Right ventricle myocardium superior (tissue), 1 donor: ENCODE results near the gene TMEM232. TPM values are rescaled to one million over a fixed set of nuclear protein-coding genes. Genes with fewer than 3 reads are reported as not detected.
"Not testable (repeated sequence)": the region's sequence is repeated elsewhere in the genome, so short reads cannot be mapped to it uniquely, and the experiment has no call there.

Experiments used
- ATAC-seq: fragments of 200-7000 bp; cut with Tn5 transposase; one replicate; pipeline ENCODE4 v1.9.1; 2020; ENCODE audit warnings: mild to moderate bottlenecking; ENCODE audit not compliant: poor library complexity
- DNase-seq: peaks from one replicate; pipeline ENCODE4 v3.0.0-alpha.2; 2020
- intact Hi-C: fragments of 100-400 bp; cut with DNase I; formaldehyde crosslinking; loops from one replicate; pipeline ENCODE4 v1.11.2; 2022
- long read RNA-seq: library from polyadenylated mRNA; unstranded; transcript quantifications from one replicate; pipeline ENCODE4 v2.0.0, GENCODE V29; 2021
- total RNA-seq: library from RNA; stranded (reverse); fragmentation: NEBNext Ultra II Directional; extraction: Animal tissue kit (Norgen Biotek cat#: 25700); gene quantifications from one replicate; pipeline ENCODE4 v1.2.1, GENCODE V29; 2021
- donor health status: DM: no; HTN: yes; CAD: no; lungs with severe emphysema.

The TMEM232 gene
- total RNA-seq = 3.2 TPM
- long read RNA-seq = 0 reads

DNA sequence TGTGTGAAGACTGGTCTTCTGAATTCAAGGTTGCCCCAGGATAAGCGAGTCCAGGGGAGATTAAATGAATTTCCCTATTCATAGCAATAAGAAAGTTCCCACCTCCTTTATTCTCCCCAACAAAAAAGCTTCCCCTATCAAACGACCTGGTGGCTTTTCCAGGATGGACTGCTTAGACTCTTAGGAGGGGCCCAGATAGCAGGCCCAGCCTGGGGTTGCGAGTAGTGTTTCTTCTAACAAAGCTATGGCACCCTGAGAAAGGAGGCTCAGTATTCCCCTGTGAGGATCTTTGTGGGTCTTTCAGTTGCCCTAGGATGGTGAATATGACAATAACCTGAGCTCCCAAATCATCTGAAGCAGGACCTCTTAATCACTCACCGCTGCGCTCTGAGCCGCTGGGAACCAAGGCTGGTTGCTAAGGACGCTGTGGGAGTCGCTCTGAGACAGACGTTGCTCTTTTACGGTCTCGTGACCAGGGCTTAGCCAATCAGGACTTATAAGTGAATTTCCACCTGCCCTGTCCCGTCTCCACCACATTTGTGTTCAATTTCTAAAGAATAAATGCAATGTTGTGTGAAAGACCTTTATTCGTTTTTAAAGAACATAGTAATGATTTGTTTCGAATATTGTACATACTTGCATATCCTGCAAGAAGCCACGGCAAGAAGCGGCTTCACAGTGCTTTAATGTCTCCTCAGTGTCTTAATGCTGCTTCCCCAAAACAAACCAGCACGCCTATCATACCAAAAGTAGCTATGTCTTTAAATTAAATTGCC, at the start of gene TMEM232:
Gene TMEM232, minus strand, starts transcription at position 423 of the 776 bp plus-strand sequence. CDS start 59,319 bp downstream, outside the sequence.
- ATAC-seq (peak; percentile 99), DNase-seq (peak; percentile 77)
- intact Hi-C loops = no loop called here

DNA sequence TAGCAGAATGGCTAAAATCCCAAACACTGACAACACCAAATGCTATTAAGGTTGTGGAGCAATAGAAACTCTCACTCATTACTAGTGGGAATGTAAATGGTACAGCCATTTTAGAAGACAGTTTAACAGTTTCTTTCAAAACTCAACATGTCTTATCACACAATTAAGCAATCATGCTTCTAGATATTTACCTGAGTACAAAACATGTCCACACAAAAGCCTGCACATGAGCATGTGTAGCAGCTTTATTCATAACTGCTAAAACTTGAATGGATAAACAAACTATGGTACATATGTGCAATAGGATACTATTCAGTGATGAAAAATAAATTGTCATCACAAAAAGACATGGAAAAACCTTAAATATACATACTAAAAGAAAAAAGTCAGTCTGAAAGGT, 43.8 kb upstream of the TMEM232 start:
- ATAC-seq = no peak
- DNase-seq = no peak
- intact Hi-C loops = no loop called here

DNA sequence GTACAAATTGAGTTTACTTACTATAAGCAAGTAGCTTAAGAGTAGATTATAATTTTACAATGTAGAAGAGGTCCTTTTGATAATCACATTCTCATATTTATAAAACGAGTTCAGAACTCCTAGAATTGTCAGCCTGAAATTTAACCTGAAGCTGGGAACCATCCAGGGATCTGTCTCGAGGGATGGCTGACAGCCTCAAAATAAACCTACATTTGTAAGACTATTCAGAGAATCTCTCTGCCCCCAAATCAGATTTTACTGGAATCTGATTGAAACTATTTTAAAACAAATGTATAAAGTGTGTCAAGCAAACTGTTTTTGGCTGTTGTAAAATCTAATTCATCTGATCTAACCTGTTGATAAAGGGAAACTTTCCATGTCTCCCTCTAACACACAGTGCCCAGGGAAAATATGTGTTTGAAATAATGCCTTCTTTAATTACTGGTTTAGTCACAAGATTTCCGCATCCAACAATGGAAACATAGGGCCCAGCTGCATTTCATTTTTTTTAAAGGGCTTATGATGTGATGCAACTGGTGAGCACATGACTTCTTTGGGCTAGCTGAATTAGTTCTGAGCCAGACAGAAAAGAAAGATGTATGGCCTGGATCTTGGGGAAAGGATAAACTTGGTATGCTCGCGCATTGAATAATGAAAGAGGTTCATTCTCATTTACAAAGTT, 42.7 kb upstream of the TMEM232 start:
- intact Hi-C loops = no loop called here
- DNase-seq (no peak), ATAC-seq (no peak)

DNA sequence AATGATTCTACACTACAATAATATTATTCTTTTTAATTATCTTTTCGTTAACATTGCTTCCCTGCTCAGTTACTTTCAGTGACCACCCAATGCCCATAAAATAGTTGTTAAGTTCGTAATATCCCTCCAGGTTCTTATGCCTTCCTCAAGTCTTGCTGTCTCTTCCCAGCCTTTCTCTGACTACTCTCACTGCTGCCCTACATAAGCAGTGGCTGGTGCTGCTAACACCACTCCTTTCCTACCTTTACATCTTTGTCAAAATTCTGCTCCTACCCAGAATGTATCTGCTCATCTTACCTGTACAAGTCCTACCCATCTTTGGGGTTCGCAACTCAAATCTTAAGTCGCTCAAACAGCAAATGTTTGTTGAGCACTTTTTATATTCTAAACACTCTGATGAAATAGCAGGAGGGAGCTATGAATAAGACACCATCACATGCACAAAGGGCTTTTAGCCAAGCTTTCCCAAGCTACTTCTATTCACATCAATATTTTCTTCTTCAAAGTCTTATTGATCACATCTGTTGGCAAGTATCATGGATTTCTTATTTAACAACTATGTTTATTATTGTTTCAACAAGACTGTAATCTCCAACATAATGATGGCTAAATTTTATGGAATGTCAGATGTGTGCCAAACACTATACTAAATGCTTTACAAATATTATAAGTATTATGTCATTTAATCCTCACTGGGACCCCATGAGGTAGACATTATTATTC, 41.8 kb upstream of the TMEM232 start:
- ATAC-seq = no peak
- intact Hi-C loops = no loop called here
- no peak for DNase-seq

DNA sequence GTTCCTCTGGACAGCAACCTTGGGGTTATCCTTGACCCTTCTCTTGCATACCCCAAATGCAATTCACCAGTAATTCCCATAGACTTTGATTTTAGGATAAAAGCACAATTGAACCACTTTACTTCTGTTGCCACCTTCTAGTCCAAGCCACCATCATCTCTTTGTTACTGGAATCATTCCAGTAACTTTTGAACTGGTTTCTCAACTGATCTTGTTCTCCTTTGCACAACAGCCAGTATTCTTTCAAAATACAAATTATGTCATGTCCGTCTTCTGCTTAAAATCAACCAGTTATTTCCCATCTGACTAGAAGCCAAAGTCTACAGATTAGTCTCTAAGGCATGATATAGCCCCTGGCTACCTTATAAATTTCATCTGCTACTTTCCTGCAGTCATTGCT, 33.7 kb upstream of the TMEM232 start:
- intact Hi-C loops = no loop called here
- DNase-seq (no peak), ATAC-seq (no peak)

DNA sequence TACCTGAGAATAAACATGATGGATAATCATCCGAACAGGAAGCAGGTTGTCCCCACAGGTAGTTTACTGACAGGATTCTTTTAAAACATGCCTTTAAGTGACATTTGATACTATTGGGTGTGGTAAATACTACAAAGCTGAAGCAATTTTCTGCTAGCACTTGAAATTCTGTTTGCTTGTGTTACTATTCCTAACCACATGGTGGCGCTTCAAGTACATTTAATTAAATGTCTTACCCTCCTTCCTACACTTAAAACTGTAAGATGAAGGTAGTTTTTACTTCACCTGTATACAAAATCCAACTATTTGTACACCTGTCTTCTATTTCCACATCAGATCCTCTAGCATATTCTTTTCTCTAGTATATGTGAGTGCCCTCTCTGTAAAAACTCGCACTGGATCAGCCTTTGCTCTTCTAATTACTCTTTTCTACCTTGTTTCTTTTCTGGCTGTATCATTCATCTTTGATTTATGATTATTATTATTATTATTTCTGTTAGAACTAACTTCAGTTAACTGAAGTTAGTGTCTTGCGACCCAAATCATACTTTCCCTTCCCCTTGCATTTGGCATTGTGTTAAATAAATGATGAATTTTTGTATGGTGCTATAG, 30.8 kb upstream of the TMEM232 start:
- no peak for DNase-seq
- intact Hi-C loops = loop anchor here (5.0 to 10.0 kb wide), 2 partner anchors 305 to 338 kb away; partner anchors contain the start of gene WDR36
- ATAC-seq = peak; percentile 52

DNA sequence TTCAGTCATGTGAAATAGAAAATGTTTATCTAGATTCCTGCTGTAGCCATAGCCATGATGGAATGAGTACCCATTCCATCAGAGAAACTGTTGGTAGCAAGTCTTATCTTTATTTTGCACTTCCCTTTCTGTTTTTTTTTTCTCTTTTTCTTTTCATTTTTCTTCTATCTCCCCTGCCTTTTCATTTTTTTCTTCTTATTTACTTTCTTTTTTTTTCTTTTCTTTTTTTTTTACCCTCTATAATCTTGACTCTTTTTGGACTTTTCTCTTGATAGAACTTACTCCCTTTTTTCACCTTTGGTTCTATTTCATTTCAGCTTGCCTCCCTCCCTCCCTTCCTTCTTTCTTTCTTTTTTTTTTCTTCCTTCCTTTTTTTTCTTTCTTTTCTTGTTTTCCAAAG, 27.7 kb upstream of the TMEM232 start:
- DNase-seq (no peak), ATAC-seq (no peak)
- intact Hi-C loops = loop anchor here (10.0 kb wide), 1 partner anchor 341 kb away; the partner anchor contains the start of gene WDR36

DNA sequence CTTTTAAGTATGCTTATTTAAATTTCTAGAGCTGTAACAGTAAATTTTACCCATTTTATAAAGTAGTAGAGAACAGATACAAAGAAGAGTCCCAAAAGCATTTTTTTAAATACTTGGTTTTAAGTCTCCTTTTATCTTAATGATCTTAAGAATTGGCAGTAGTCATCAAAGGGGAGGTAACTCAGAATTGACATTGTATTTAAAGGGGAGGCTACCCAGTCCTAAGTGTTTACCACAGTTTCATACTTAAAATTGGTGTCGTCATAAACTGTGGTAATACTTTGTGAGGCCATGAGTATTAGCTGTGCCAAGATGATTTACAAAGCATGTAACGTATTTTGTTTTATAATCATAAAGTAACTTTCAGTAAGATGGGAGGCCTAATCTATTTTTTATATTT, 27.1 kb upstream of the TMEM232 start:
- intact Hi-C loops = loop anchor here (10.0 kb wide), 1 partner anchor 341 kb away; the partner anchor contains the start of gene WDR36
- ATAC-seq (no peak), DNase-seq (no peak)

DNA sequence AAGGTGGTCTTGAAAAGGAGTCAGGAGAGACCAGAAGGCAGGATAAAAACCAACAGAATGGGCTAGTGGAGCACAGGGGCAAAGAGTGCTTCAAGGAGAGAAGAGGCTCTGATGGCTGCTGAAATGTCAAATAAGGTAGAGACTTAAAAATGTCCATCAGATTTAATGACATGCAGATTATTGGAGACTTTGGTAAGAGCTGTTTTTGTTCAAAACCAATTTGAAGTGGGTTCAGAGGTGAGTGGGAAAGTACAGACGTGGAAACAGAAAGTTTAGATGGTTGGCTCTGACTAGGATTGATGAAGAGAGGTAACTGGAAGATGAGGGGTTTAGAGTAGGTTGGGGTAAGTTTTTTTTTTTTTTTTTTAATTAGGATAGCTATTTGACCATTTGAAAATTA, 26.5 kb upstream of the TMEM232 start:
- ATAC-seq = no peak
- intact Hi-C loops = loop anchor here (10.0 kb wide), 1 partner anchor 342 kb away; the partner anchor contains the start of gene WDR36
- DNase-seq = no peak

DNA sequence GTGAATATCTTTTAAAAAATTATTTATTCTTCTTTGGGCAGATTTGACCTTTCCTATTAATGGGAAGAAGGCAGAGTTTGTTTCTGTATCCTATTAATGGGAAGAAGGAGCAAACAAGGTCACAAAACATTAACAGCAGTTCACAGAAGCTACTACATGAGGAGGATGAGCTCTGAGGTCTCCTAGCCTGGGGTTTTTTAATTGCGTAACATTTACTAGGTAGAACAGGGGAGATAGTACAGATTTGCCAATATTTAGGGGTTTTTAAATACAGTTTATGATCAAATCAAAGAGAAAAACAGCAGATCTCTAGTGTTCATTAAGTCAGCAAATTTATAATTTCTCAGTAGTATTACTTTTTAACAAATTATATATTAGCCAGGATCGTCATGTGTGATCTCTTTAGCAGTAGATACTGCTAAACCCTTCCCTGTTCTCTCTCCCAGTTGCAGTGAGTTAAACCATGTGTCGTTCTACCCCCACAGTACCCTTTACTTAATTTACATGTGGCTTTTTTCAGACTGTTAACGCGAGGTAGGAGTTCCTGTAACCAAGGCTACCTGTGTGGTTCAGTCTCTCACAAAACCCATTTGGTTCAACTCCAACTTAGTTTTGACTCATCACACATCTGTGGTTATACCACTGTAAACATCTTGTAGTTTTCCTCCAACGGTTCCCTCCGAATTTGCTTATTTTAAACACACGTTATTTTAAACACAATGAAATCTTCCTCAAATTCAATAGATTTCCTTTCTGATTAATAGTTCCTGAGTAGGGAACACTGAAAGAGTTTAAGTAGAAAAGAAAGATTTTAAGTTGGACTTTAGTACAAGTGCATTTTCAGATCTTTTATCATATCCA, 25.7 kb upstream of the TMEM232 start:
- intact Hi-C loops = loop anchor here (10.0 kb wide), 1 partner anchor 343 kb away; the partner anchor contains the start of gene WDR36
- DNase-seq = no peak
- ATAC-seq = no peak

DNA sequence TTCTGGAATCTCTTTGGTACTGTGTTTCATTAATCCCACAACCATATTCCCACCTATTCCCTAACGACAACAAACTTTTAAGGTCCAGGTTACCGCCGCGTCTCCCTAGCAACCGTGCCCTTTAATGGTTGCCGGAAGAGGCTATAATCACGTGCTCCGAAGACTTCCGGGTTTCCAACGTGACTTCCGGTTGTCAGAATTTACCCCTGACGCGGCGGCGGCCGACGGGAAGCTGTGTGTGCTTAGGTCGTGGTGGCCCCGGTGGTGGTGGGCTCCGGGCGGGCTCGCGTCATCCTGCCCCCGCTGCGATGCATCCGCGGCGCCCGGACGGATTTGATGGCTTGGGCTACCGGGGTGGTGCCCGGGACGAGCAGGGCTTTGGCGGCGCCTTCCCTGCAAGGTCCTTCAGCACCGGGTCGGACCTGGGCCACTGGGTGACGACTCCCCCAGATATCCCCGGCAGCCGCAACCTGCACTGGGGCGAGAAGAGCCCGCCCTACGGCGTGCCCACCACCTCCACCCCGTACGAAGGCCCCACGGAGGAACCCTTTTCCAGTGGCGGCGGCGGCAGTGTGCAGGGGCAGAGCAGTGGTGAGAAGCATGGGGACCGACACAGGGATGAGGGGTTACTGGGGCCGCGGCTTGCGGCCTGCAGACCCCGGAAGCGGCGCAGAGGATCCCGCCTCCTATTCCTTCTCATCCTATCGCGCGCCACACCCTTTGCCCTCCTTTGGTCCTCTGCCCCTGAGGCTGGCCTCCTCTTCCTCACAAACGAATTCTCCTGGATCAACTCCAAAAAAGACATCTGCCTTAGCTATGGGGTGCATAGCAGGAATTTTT, 12.6 kb upstream of the TMEM232 start, which contains the start of gene SLC25A46:
Gene SLC25A46, plus strand, starts transcription at position 196 of the 840 bp plus-strand sequence. Its CDS starts 113 bp downstream, at position 309.
- ATAC-seq = peak; percentile 99
- intact Hi-C loops = no loop called here
- peak; percentile 90 for DNase-seq

DNA sequence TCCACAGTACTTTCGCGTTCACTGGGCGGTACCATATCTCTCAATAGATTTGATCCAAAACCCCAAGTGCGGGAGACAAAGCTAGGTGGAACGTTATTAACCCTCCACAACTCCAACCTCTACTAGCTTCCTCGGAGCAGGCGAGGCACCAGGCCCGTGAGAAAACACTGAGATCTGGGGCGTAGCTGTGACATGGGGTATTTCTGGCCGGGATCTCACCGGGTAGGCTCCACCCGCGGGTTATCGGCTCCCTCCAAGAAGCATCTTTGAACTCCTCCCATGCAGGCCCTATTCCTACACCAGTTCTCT, 12.0 kb upstream of the TMEM232 start:
- peak; percentile 75 for ATAC-seq

DNA sequence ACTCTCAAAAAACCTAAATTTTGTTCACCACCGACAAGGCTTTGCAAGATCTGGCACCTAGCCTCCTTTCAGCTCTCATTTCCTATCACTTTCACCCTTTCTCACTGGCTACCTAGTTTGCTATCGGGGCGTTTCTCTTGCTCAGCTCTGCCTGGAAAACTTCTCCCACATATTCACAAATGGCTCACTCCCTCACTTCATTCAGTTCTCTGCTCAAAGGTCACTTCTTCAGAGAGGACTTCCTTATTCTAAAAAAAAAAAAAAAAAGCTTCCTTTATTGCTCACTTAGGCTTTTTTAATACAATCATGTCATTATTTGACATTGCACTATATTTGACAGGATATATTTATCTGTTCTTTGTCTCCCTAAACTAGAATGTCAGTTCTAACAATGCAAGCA, 10.3 kb upstream of the TMEM232 start:
- no peak for ATAC-seq
- intact Hi-C loops = no loop called here

More for the DNA sequence above, 12.0 kb upstream of the TMEM232 start:
- intact Hi-C loops = no loop called here
- no peak for DNase-seq

DNA sequence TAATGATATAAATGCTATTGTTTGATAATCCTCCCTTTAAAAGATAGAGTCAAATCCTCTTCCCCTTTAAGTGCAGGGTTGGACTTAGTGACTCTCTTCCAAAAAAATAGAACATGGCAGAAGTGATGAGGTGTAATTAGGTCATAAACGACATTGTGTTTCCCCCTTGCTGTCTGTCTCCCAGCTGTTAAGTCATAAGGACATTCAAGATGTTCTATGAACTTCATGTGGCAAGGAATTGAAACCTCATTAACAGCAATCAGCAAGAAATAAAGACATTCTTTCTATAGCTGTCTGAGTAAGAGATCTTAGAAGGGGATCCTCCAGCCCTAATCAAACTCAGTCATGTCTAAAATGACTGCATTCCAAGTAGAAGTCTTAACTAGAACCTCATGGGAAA, 9.1 kb upstream of the TMEM232 start:
- intact Hi-C loops = no loop called here
- no peak for ATAC-seq
- no peak for DNase-seq

More for the DNA sequence above, 10.3 kb upstream of the TMEM232 start:
- no peak for DNase-seq

DNA sequence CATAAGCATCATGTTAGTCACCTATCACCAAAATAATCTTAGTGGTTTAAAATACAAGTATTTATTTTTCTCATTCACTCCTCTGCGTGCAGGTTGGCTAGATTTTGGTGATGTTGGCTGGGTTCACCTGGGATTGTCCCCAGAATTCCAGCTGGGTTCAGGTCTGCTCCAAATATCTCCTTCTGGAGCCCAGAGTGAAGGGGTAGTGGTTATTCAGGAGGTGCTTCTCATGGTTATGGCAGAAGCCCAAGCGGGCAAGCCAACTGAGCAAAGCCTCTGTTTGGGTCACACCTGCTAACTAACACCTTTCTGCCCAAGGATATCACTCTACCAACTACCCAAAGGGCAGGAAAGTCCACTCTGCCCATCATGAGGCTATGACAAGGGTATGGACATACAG, 7.6 kb upstream of the TMEM232 start:
- intact Hi-C loops = no loop called here
- ATAC-seq (no peak), DNase-seq (no peak)

DNA sequence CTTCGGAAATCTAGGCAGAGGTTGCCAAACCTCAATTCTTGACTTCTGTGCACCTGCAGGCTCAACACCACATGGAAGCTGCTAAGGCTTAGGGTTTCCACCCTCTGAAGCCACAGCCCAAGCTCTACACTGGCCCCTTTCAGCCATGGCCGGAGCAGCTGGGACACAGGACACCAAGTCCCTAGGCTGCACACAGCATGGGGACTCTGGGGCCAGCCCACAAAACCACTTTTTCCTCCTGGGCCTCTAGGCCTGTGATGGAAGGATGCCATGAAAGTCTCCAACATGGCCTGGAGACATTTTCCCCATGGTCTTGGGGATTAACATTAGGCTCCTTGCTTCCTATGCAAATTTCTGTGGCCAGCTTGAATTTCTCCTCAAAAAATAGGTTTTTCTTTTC, 5.0 kb upstream of the TMEM232 start:
- DNase-seq, intact Hi-C loops, ATAC-seq: not testable (repeated sequence)

DNA sequence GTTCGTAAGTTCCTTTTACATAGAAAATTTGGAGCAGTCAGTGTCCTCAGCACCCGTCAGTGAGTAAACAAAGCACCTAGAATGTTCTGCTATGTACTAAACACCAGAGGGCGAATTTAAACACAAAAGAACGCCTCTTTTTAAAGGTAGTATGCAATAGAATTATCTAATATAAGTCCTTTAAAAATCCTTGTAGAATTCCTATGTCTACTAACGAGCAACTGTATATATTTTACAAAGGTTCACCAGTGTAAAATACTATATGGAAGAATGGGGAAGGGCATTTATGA, 499 bp upstream of the TMEM232 start:
- intact Hi-C loops = no loop called here
- DNase-seq = no peak
- ATAC-seq = peak; percentile 81
